K562 (cell line): ENCODE data around the gene EVPL. TPM values are rescaled to one million over a fixed set of nuclear protein-coding genes. Genes with fewer than 3 reads are reported as not detected.
A peak's percentile ranks its signal among the peaks of the same experiment; 100 is the strongest.

Source experiments
- CEBPB ChIP-seq: fragments of 450-650 bp; IDR thresholded peaks from 2 replicates; pipeline ENCODE4 v1.6.1; 2016; ENCODE audit warnings: missing genetic modification characterization, missing compliant biosample characterization
- CHD4 ChIP-seq: fragments of 200-600 bp; sonication (generic); IDR thresholded peaks from 3 replicates; pipeline ENCODE4 v1.6.1; 2012; ENCODE audit warnings: low read depth, mild to moderate bottlenecking, mixed read lengths, low read length, inconsistent platforms; ENCODE audit not compliant: insufficient read depth, insufficient replicate concordance, poor library complexity, severe bottlenecking
- DPF2 ChIP-seq: fragments of 450-650 bp; IDR thresholded peaks from 2 replicates; pipeline ENCODE4 v1.6.1; 2016
- EGR1 ChIP-seq: fragments of 450-650 bp; conservative IDR thresholded peaks from 2 replicates; pipeline ENCODE4 v1.6.1; 2017; ENCODE audit warnings: mild to moderate bottlenecking
- ETV6 ChIP-seq, 3 experiments: fragments of 150-350 bp in 1 of 3; sonication (generic) in 1 of 3; formaldehyde crosslinking in 1 of 3; IDR thresholded peaks; 2 replicates each; pipeline versions ENCODE4 v1.6.1 to v1.8.0; 2014 to 2022; ENCODE audit warnings: borderline replicate concordance in 2 of 3, low read depth in 2 of 3, antibody characterized with exemption in 1 of 3, low read length in 1 of 3, mild to moderate bottlenecking in 1 of 3, missing genetic modification reagents in 1 of 3
- FOSL1 ChIP-seq: fragments of 200-800 bp; sonication (Bioruptor generic); conservative IDR thresholded peaks from 2 replicates; pipeline ENCODE4 v1.6.1; 2016; ENCODE audit warnings: missing genetic modification characterization, missing compliant biosample characterization
- FOXK2 ChIP-seq, 2 experiments: fragments of 450-650 bp; IDR thresholded peaks in 1 of 2; conservative IDR thresholded peaks in 1 of 2; 2 replicates each; pipeline ENCODE4 v1.6.1; 2016; ENCODE audit warnings: low read depth in 2 of 2, mild to moderate bottlenecking in 1 of 2
- L3MBTL2 ChIP-seq: fragments of 450-650 bp; IDR thresholded peaks from 2 replicates; pipeline ENCODE4 v1.6.1; 2016; ENCODE audit warnings: mild to moderate bottlenecking, moderate library complexity
- NBN ChIP-seq: fragments of 450-650 bp; IDR thresholded peaks from 2 replicates; pipeline ENCODE4 v1.6.1; 2016; ENCODE audit warnings: low read depth, mild to moderate bottlenecking
- PHB ChIP-seq: fragments of 250-450 bp; sonication (Bioruptor Pico); IDR thresholded peaks from 2 replicates; pipeline ENCODE4 v1.5.0; 2021
- PTTG1 ChIP-seq: fragments of 450-650 bp; IDR thresholded peaks from 2 replicates; pipeline ENCODE4 v1.6.1; 2016; ENCODE audit warnings: low read depth, mild to moderate bottlenecking, missing genetic modification characterization, missing compliant biosample characterization
- RBM34 ChIP-seq: fragments of 200-400 bp; formaldehyde crosslinking; IDR thresholded peaks from 2 replicates; pipeline ENCODE4 v1.6.1; 2018; ENCODE audit warnings: low read length, borderline replicate concordance; ENCODE audit not compliant: insufficient read depth
- SIN3B ChIP-seq: fragments of 450-650 bp; IDR thresholded peaks from 2 replicates; pipeline ENCODE4 v1.6.1; 2017; ENCODE audit warnings: low read depth, mild to moderate bottlenecking, moderate library complexity
- SMARCA4 ChIP-seq: fragments of 450-650 bp; IDR thresholded peaks from 2 replicates; pipeline ENCODE4 v1.6.1; 2016
- STAG1 ChIP-seq: sonication (generic); formaldehyde crosslinking; IDR thresholded peaks from 2 replicates; pipeline ENCODE4 v1.5.0; 2020; ENCODE audit warnings: missing genetic modification reagents, borderline replicate concordance
- TAF15 ChIP-seq: fragments of 200-400 bp; formaldehyde crosslinking; IDR thresholded peaks from 2 replicates; pipeline ENCODE4 v1.6.1; 2017; ENCODE audit warnings: mild to moderate bottlenecking, low read depth, low read length, moderate library complexity
- TAF9B ChIP-seq: fragments of 450-650 bp; IDR thresholded peaks from 2 replicates; pipeline ENCODE4 v1.6.1; 2018; ENCODE audit warnings: mild to moderate bottlenecking; ENCODE audit not compliant: partially characterized antibody
- TGIF2 ChIP-seq: sonication (generic); formaldehyde crosslinking; IDR thresholded peaks from 2 replicates; pipeline ENCODE4 v1.8.1; 2022; ENCODE audit warnings: mild to moderate bottlenecking, missing genetic modification reagents, moderate library complexity
- XRCC4 ChIP-seq: IDR thresholded peaks from one replicate; pipeline ENCODE4 v1.6.1; 2011; ENCODE audit not compliant: insufficient read depth, insufficient read length; ENCODE audit errors: extremely low read depth
- ZNF224 ChIP-seq: sonication (generic); formaldehyde crosslinking; IDR thresholded peaks from 2 replicates; pipeline ENCODE4 v1.8.0; 2022; ENCODE audit warnings: mild to moderate bottlenecking, missing genetic modification reagents
- ZNF232 ChIP-seq: sonication (generic); formaldehyde crosslinking; IDR thresholded peaks from 2 replicates; pipeline ENCODE4 v1.8.0; 2022; ENCODE audit warnings: mild to moderate bottlenecking, missing genetic modification reagents
- ZNF324 ChIP-seq: fragments of 250-450 bp; sonication (Bioruptor Pico); IDR thresholded peaks from 2 replicates; pipeline ENCODE4 v1.4.0; 2020; ENCODE audit warnings: mild to moderate bottlenecking
- ZNF717 ChIP-seq: fragments of 250-450 bp; sonication (Bioruptor Pico); IDR thresholded peaks from 2 replicates; pipeline ENCODE4 v1.5.0; 2021
- polyA plus RNA-seq, 8 experiments: library from polyadenylated mRNA; depleted of rRNA in 4 of 8; stranded (reverse) in 5 of 8; unstranded in 3 of 8; fragments of >200 nt; fragmentation: Nextera tagmentation in 2 of 8; fragmentation: Illumina TruSeq in 1 of 8; extraction: Ambion mirVana in 2 of 8; extraction: Trizol in 1 of 8; gene quantifications; 2 replicates each; pipeline versions ENCODE4 v1.2.1 to v1.2.3, GENCODE V29; 2011 to 2014; ENCODE audit warnings: inconsistent platforms in 1 of 8, missing spikeins in 1 of 8
- total RNA-seq, 7 experiments: library from RNA; depleted of rRNA in 6 of 7; stranded (reverse); fragments of >200 nt in 6 of 7; fragmentation: Illumina TruSeq in 2 of 7; extraction: Trizol in 2 of 7; gene quantifications; 2 replicates each; pipeline versions ENCODE4 v1.2.1 to v1.2.3, GENCODE V29; 2011 to 2021; ENCODE audit warnings: low replicate concordance in 1 of 7
- TF ChIP-seq, protein P1 (sequence below): sonication (generic); formaldehyde crosslinking; IDR thresholded peaks from 2 replicates; pipeline ENCODE4 v1.8.1; 2023; ENCODE audit warnings: mild to moderate bottlenecking, missing genetic modification reagents
- TF ChIP-seq, protein P2 (sequence below): fragments of 450-650 bp; IDR thresholded peaks from 2 replicates; pipeline ENCODE4 v1.6.1; 2016
- TF ChIP-seq, protein P3 (sequence below): fragments of 250-450 bp; sonication (Bioruptor Pico); IDR thresholded peaks from 2 replicates; pipeline ENCODE4 v1.5.0; 2021

EVPL gene
- total and polyA plus RNA-seq, 9 of the 15 experiments (the other 6 are each of a cell fraction or from before 2014, with no cell fraction given): 0.08 to 0.18 (median 0.16) TPM; not detected in 5

DNA sequence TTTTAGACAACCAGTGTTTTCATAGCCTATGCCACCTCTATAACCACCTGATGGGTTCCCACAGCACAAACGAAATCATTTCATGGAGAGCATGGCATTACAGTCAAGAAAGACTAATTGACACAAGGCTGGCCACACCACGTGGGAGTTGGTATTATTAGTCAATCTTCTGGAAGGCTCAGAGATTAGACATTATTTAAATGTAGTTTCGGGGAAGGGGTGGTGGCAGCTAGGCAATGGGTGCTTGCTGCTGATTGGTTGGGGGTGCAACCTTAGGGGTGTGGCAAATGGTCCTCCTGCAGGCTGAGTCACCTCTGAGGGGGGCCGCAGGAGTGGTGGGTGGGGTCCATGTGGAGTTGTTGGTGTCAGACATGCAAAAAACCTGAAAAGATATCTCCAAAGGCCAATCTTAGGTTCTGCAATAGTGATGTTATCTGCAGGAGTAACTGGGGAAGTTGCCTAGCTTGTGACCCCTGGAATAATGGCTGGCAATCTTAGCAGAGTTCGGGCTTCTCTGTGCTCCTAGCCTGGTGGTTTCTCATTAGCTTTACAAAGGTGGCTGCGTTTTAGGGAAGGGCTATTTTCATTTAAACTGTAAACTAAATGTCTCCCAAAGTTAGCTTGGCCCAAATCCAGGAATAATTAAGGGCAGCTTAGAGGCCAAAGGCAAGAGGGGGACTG is 43.5 kb downstream of the EVPL start (continued):
- TF ChIP-seq, protein P1, sequence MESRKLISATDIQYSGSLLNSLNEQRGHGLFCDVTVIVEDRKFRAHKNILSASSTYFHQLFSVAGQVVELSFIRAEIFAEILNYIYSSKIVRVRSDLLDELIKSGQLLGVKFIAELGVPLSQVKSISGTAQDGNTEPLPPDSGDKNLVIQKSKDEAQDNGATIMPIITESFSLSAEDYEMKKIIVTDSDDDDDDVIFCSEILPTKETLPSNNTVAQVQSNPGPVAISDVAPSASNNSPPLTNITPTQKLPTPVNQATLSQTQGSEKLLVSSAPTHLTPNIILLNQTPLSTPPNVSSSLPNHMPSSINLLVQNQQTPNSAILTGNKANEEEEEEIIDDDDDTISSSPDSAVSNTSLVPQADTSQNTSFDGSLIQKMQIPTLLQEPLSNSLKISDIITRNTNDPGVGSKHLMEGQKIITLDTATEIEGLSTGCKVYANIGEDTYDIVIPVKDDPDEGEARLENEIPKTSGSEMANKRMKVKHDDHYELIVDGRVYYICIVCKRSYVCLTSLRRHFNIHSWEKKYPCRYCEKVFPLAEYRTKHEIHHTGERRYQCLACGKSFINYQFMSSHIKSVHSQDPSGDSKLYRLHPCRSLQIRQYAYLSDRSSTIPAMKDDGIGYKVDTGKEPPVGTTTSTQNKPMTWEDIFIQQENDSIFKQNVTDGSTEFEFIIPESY: no peak
- TF ChIP-seq DPF2 (peak; percentile 68; the same call in 1 of the 2 replicates), RBM34 (no peak), ETV6 (IDR thresholded peaks at IDR 0.05; ENCODE audit: borderline replicate concordance in 1 of 2, low read depth in 2 of 2, low read length in 1 of 2) (no peak), ETV6 (CRISPR knock-in tag; IDR thresholded peaks at IDR 0.05; ENCODE audit: borderline replicate concordance) (no peak), SIN3B (no peak), STAG1 (no peak), XRCC4 (no peak), CEBPB (tag) (peak; percentile 58; the same call in 1 of the 2 replicates), ZNF224 (no peak), TAF15 (no peak), FOSL1 (tag) (peak; percentile 86), SMARCA4 (peak; percentile 43; the same call in 1 of the 2 replicates), TAF9B (no peak), L3MBTL2 (peak; percentile 46; the same call in 1 of the 2 replicates), PTTG1 (no peak), ZNF717 (CRISPR knock-in tag) (no peak), PHB (no peak), EGR1 (peak; percentile 41), NBN (no peak), ZNF324 (CRISPR knock-in tag) (no peak), ZNF232 (CRISPR knock-in tag) (no peak), FOXK2 (conservative IDR thresholded peaks at IDR 0.05 in 1 of 2, IDR thresholded peaks at IDR 0.05 in 1 of 2; ENCODE audit: low read depth in 2 of 2) (no peak), TGIF2 (CRISPR knock-in tag) (no peak), CHD4 (no peak)
- TF ChIP-seq, protein P2, sequence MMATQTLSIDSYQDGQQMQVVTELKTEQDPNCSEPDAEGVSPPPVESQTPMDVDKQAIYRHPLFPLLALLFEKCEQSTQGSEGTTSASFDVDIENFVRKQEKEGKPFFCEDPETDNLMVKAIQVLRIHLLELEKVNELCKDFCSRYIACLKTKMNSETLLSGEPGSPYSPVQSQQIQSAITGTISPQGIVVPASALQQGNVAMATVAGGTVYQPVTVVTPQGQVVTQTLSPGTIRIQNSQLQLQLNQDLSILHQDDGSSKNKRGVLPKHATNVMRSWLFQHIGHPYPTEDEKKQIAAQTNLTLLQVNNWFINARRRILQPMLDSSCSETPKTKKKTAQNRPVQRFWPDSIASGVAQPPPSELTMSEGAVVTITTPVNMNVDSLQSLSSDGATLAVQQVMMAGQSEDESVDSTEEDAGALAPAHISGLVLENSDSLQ: peak; percentile 30; the same call in 1 of the 2 replicates
- TF ChIP-seq, protein P3, sequence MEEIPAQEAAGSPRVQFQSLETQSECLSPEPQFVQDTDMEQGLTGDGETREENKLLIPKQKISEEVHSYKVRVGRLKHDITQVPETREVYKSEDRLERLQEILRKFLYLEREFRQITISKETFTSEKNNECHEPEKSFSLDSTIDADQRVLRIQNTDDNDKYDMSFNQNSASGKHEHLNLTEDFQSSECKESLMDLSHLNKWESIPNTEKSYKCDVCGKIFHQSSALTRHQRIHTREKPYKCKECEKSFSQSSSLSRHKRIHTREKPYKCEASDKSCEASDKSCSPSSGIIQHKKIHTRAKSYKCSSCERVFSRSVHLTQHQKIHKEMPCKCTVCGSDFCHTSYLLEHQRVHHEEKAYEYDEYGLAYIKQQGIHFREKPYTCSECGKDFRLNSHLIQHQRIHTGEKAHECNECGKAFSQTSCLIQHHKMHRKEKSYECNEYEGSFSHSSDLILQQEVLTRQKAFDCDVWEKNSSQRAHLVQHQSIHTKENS (CRISPR knock-in tag): no peak
